A549 (cell line): ENCODE results near the gene KCTD20. TPM values are rescaled to one million over a fixed set of nuclear protein-coding genes. Genes with fewer than 3 reads are reported as not detected.
"Not testable (repeated sequence)": the region's sequence is repeated elsewhere in the genome, so short reads cannot be mapped to it uniquely, and the experiment has no call there.

Experiments used
- ATAC-seq, 2 experiments: fragments of 200-7000 bp in 1 of 2; fragments of >200 bp in 1 of 2; cut with Nextera tagmentation in 1 of 2; cut with Tn5 transposase in 1 of 2; 3 replicates each; pipeline versions ENCODE4 v1.8.0 to v1.9.1; 2018 to 2020; ENCODE audit warnings: mild to moderate bottlenecking in 1 of 2, moderate library complexity in 1 of 2
- CTCF ChIA-PET: fragments of 300-600 bp; sonication (Branson Sonifier 250); formaldehyde crosslinking; extraction: SDS; loops from one replicate; lab custom pipeline; 2021; ENCODE audit warnings: antibody characterized with exemption, inconsistent platforms; lab: Yijun Ruan, JAX
- POLR2A ChIA-PET: fragments of 350-600 bp; formaldehyde crosslinking; extraction: SDS; loops from one replicate; lab custom pipeline; 2021; ENCODE audit warnings: antibody characterized with exemption, inconsistent platforms; lab: Yijun Ruan, JAX
- DNase-seq, 2 experiments: peaks; one replicate each; pipeline versions ENCODE4 v3.0.0 to v3.0.0-alpha.2; 2011 to 2016; ENCODE audit warnings: low read depth in 1 of 2, low spot score in 1 of 2
- FAIRE-seq: peaks from 2 replicates; lab custom pipeline; 2011; peaks lifted over from hg19 to GRCh38; lab: Jason Lieb, UNC
- H3K27ac ChIP-seq, 2 experiments: fragments of >200 bp; sonication (Bioruptor Twin); formaldehyde crosslinking; 3 replicates each; pipeline ENCODE4 v1.5.1; 2016 to 2017
- H3K4me1 ChIP-seq: fragments of >200 bp; sonication (Bioruptor Twin); formaldehyde crosslinking; 3 replicates; pipeline ENCODE4 v1.6.1; 2016
- H3K4me2 ChIP-seq: fragments of >200 bp; sonication (Bioruptor Twin); formaldehyde crosslinking; 3 replicates; pipeline ENCODE4 v1.6.1; 2016
- H3K4me3 ChIP-seq: fragments of >200 bp; sonication (Bioruptor Twin); formaldehyde crosslinking; 3 replicates; pipeline ENCODE4 v1.5.1; 2016
- H3K9me3 ChIP-seq: fragments of >200 bp; sonication (Bioruptor Twin); formaldehyde crosslinking; 3 replicates; pipeline ENCODE4 v1.6.1; 2016
- CHD4 ChIP-seq: fragments of 200-600 bp; sonication (generic); IDR thresholded peaks from 2 replicates; pipeline ENCODE4 v1.6.1; 2016; ENCODE audit warnings: antibody characterized with exemption, mild to moderate bottlenecking, borderline replicate concordance
- EHMT2 ChIP-seq: fragments of 200-600 bp; sonication (generic); IDR thresholded peaks from 2 replicates; pipeline ENCODE4 v1.6.1; 2016; ENCODE audit warnings: antibody characterized with exemption, low read depth, mild to moderate bottlenecking, moderate library complexity
- FOSB ChIP-seq: fragments of 250-450 bp; sonication (Bioruptor Pico); IDR thresholded peaks from 2 replicates; pipeline ENCODE4 v1.5.0; 2020; ENCODE audit warnings: mild to moderate bottlenecking, moderate library complexity
- FOSL2 ChIP-seq, 2 experiments: fragments of 450-650 bp in 1 of 2; fragments of >200 bp in 1 of 2; sonication (Bioruptor Twin) in 1 of 2; formaldehyde crosslinking; IDR thresholded peaks; 2 replicates each; pipeline versions ENCODE4 v1.5.0 to v1.6.1; 2016 to 2020; ENCODE audit warnings: mild to moderate bottlenecking in 1 of 2, moderate library complexity in 1 of 2
- GATA3 ChIP-seq: IDR thresholded peaks from 2 replicates; pipeline ENCODE4 v1.6.1; 2012; ENCODE audit warnings: borderline replicate concordance
- HOXB13 ChIP-seq: fragments of 250-450 bp; sonication (Bioruptor Pico); IDR thresholded peaks from 2 replicates; pipeline ENCODE4 v1.5.0; 2020; ENCODE audit warnings: low read depth, mild to moderate bottlenecking, moderate library complexity
- HOXB5 ChIP-seq: fragments of 250-450 bp; sonication (Bioruptor Pico); IDR thresholded peaks from 2 replicates; pipeline ENCODE4 v1.5.0; 2020; ENCODE audit warnings: mild to moderate bottlenecking, moderate library complexity
- KDM1A ChIP-seq: fragments of 200-600 bp; sonication (generic); IDR thresholded peaks from 2 replicates; pipeline ENCODE4 v1.6.1; 2016; ENCODE audit warnings: low read depth, mild to moderate bottlenecking
- MAFK ChIP-seq: fragments of 450-650 bp; IDR thresholded peaks from 2 replicates; pipeline ENCODE4 v1.6.1; 2014; ENCODE audit not compliant: partially characterized antibody
- MYC ChIP-seq: IDR thresholded peaks from 2 replicates; pipeline ENCODE4 v1.6.1; 2012; ENCODE audit warnings: mild to moderate bottlenecking, inconsistent platforms, low read length, improper control_type of control experiment, borderline replicate concordance
- NPAS2 ChIP-seq: fragments of 250-450 bp; sonication (Bioruptor Pico); IDR thresholded peaks from 2 replicates; pipeline ENCODE4 v1.8.0; 2022; ENCODE audit warnings: mild to moderate bottlenecking, moderate library complexity, borderline replicate concordance
- NR3C1 ChIP-seq: fragments of >200 bp; sonication (Bioruptor Twin); formaldehyde crosslinking; IDR thresholded peaks from 3 replicates; pipeline ENCODE4 v1.6.1; 2017
- POLR2A ChIP-seq: IDR thresholded peaks from 2 replicates; pipeline ENCODE4 v1.6.1; 2012; ENCODE audit warnings: mild to moderate bottlenecking, low read length
- RCOR1 ChIP-seq: fragments of 150-350 bp; IDR thresholded peaks from 2 replicates; pipeline ENCODE4 v1.6.1; 2014; ENCODE audit warnings: antibody characterized with exemption, low read length, low read depth
- RFX5 ChIP-seq: fragments of 450-650 bp; IDR thresholded peaks from 2 replicates; pipeline ENCODE4 v1.7.1; 2014; ENCODE audit warnings: antibody characterized with exemption, mild to moderate bottlenecking, moderate library complexity
- SREBF2 ChIP-seq: fragments of 450-650 bp; IDR thresholded peaks from 2 replicates; pipeline ENCODE4 v1.6.1; 2014; ENCODE audit warnings: mild to moderate bottlenecking, moderate library complexity
- ZFP36 ChIP-seq: fragments of 450-650 bp; IDR thresholded peaks from 2 replicates; pipeline ENCODE4 v1.6.1; 2014; ENCODE audit warnings: borderline replicate concordance; ENCODE audit not compliant: partially characterized antibody
- WGBS: methylation state at CpG from one replicate; pipeline ENCODE4 v1.1.6; 2017; ENCODE audit errors: missing lambda C conversion rate; 5-methylcytosine and 5-hydroxymethylcytosine counted together
- polyA plus RNA-seq, 4 experiments: library from polyadenylated mRNA; depleted of rRNA in 3 of 4; stranded (reverse); fragments of >200 nt; fragmentation: RNase III in 1 of 4; extraction: RNeasy Plus Mini Kit Qiagen cat#74134 plus additional on column Dnase treatment in 1 of 4; gene quantifications; 2 replicates in 3 of 4; 3 replicates in 1 of 4; pipeline ENCODE4 v1.2.3, GENCODE V29; 2011 to 2017
- TF ChIP-seq, protein P1 (sequence below): fragments of 150-350 bp; IDR thresholded peaks from 2 replicates; pipeline ENCODE4 v1.6.1; 2014; ENCODE audit warnings: low read depth, mild to moderate bottlenecking, low read length
- TF ChIP-seq, protein P2 (sequence below): fragments of 250-450 bp; sonication (Bioruptor Pico); IDR thresholded peaks from 2 replicates; pipeline ENCODE4 v1.5.0; 2020; ENCODE audit warnings: low read depth, mild to moderate bottlenecking, moderate library complexity
- TF ChIP-seq, protein P3 (sequence below): fragments of 450-650 bp; IDR thresholded peaks from 2 replicates; pipeline ENCODE4 v1.6.1; 2014; ENCODE audit warnings: antibody characterized with exemption
- TF ChIP-seq, protein P4 (sequence below): fragments of 250-450 bp; sonication (Bioruptor Pico); IDR thresholded peaks from 2 replicates; pipeline ENCODE4 v1.5.0; 2021; ENCODE audit warnings: mild to moderate bottlenecking, moderate library complexity, borderline replicate concordance

The KCTD20 gene
- polyA plus RNA-seq, 2 of the 4 experiments (the other 2 are of a cell fraction): 16.8 to 48.2 TPM

DNA sequence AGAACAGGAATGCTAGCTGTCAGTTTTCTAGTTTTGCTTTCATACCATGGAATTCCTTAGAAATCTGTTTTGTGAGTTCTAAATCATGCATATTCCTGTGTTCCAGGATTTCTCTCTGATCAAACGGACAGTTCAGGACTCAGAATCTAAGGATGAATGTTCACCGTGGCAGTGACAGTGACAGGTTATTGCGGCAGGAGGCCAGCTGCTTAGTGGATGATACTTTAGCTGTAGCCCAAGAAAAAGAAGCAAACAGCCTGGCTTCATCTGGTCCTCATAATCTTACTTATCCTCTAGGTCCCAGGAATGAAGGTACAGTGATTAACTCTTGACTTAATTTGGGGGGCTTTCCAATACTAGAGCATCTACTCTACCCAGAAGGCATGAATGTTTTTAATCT, 27.1 kb downstream of the KCTD20 start:
- no peak overlapping the region for H3K4me2 ChIP-seq
- ChIA-PET CTCF (no interaction called here), POLR2A (no interaction called here)
- H3K9me3 ChIP-seq: no peaks in the 10 kb centered on the region
- FAIRE-seq: no peak
- H3K4me3 ChIP-seq: no peak overlapping the region
- DNase-seq: no peak
- WGBS: 85% methylated on average over 3 of the region's 3 CpGs
- no peak for ATAC-seq
- no peak overlapping the region for H3K27ac ChIP-seq
- TF ChIP-seq MYC: no peak
- no peak for TF ChIP-seq RFX5
- TF ChIP-seq, protein P1, sequence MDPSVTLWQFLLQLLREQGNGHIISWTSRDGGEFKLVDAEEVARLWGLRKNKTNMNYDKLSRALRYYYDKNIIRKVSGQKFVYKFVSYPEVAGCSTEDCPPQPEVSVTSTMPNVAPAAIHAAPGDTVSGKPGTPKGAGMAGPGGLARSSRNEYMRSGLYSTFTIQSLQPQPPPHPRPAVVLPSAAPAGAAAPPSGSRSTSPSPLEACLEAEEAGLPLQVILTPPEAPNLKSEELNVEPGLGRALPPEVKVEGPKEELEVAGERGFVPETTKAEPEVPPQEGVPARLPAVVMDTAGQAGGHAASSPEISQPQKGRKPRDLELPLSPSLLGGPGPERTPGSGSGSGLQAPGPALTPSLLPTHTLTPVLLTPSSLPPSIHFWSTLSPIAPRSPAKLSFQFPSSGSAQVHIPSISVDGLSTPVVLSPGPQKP: no peak
- TF ChIP-seq RCOR1: no peak
- no peak for TF ChIP-seq HOXB5 (CRISPR knock-in tag)
- no peaks in the 10 kb centered on the region for H3K4me1 ChIP-seq

DNA sequence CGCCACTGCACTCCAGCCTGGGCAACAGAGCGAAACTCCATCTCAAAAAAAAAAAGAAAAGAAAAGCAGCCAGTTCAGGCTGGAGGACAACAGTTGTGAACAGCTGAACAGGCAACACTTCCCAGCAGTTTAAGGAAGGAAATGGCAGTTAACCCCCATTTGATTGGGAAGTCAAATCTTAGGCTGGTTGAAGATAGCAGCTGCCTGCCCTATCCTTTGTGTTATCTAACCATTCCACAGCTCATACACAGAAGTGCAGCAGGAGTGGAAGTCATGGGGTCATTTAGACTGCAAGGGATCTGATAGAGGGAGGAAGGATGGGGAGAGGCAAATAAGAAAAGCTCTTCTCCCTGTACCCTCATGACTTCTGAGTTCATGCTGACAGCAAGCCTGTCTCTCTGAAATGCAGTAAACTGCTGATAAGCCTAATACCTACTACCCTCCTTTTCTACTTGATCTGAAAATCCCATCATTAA, 35.3 kb downstream of the KCTD20 start:
- 100% methylated on average over 2 of the region's 2 CpGs for WGBS
- CTCF ChIA-PET: interaction anchor here (0.9 to 1.4 kb wide), 3 partner anchors 9 to 34 kb away, joined by 3 to 4 read pairs (median 4); no protein-coding TSS in a partner anchor

DNA sequence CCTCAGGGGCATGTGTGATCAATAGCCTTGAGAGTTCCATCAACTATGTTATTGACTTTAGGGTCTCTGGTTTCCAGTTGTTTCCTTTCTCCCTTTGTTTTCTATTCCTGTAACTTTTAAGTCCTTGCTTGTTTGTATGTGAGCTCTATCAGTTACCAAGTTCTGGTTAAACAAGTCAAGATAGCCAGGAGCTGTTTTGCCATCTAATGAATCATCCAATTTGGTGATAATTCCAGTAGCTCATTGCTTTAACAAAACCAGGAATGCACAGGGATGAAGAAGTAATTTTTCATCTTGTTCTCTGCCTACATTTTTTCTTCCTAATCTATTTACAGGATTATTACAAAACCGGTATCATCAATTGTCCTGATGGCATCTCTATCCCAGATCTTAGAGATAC, 36.5 kb downstream of the KCTD20 start:
- no peak for DNase-seq
- no peak overlapping the region for H3K4me3 ChIP-seq
- H3K4me1 ChIP-seq: no peaks in the 10 kb centered on the region
- ChIA-PET CTCF (interaction anchor here (1.4 kb wide), 1 partner anchor 8 kb away, joined by 3 read pairs; no protein-coding TSS in a partner anchor), POLR2A (no interaction called here)
- no peak for ATAC-seq
- no peak overlapping the region for H3K4me2 ChIP-seq
- TF ChIP-seq FOSB (CRISPR knock-in tag) (no peak), MAFK (no peak), POLR2A (no peak)
- TF ChIP-seq, protein P2, sequence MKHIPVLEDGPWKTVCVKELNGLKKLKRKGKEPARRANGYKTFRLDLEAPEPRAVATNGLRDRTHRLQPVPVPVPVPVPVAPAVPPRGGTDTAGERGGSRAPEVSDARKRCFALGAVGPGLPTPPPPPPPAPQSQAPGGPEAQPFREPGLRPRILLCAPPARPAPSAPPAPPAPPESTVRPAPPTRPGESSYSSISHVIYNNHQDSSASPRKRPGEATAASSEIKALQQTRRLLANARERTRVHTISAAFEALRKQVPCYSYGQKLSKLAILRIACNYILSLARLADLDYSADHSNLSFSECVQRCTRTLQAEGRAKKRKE (CRISPR knock-in tag): no peak
- 96% methylated on average over 1 of the region's 1 CpG for WGBS
- H3K9me3 ChIP-seq: no peaks in the 10 kb centered on the region
- no peak overlapping the region for H3K27ac ChIP-seq
- no peak for FAIRE-seq

More for the DNA sequence above, 35.3 kb downstream of the KCTD20 start:
- ATAC-seq (no peak), FAIRE-seq (no peak), DNase-seq (no peak)
- Histone ChIP-seq H3K27ac (no peak overlapping the region), H3K4me2 (no peak overlapping the region), H3K4me3 (no peak overlapping the region), H3K4me1 (no peaks in the 10 kb centered on the region), H3K9me3 (no peaks in the 10 kb centered on the region)
- TF ChIP-seq, protein P3, sequence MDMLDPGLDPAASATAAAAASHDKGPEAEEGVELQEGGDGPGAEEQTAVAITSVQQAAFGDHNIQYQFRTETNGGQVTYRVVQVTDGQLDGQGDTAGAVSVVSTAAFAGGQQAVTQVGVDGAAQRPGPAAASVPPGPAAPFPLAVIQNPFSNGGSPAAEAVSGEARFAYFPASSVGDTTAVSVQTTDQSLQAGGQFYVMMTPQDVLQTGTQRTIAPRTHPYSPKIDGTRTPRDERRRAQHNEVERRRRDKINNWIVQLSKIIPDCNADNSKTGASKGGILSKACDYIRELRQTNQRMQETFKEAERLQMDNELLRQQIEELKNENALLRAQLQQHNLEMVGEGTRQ: no peak
- TF ChIP-seq CHD4 (no peak), GATA3 (no peak), MYC (no peak), SREBF2 (no peak), ZFP36 (no peak), FOSL2 (IDR thresholded peaks at IDR 0.05) (no peak), FOSL2 (CRISPR knock-in tag; IDR thresholded peaks at IDR 0.05) (no peak), MAFK (no peak), NR3C1 (no peak), EHMT2 (no peak), NPAS2 (CRISPR knock-in tag) (no peak), KDM1A (no peak), HOXB13 (CRISPR knock-in tag) (no peak)
- TF ChIP-seq, protein P4, sequence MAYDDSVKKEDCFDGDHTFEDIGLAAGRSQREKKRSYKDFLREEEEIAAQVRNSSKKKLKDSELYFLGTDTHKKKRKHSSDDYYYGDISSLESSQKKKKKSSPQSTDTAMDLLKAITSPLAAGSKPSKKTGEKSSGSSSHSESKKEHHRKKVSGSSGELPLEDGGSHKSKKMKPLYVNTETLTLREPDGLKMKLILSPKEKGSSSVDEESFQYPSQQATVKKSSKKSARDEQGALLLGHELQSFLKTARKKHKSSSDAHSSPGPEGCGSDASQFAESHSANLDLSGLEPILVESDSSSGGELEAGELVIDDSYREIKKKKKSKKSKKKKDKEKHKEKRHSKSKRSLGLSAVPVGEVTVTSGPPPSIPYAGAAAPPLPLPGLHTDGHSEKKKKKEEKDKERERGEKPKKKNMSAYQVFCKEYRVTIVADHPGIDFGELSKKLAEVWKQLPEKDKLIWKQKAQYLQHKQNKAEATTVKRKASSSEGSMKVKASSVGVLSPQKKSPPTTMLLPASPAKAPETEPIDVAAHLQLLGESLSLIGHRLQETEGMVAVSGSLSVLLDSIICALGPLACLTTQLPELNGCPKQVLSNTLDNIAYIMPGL (CRISPR knock-in tag): no peak
- TF ChIP-seq, protein P2 (CRISPR knock-in tag): no peak
- POLR2A ChIA-PET: no interaction called here

DNA sequence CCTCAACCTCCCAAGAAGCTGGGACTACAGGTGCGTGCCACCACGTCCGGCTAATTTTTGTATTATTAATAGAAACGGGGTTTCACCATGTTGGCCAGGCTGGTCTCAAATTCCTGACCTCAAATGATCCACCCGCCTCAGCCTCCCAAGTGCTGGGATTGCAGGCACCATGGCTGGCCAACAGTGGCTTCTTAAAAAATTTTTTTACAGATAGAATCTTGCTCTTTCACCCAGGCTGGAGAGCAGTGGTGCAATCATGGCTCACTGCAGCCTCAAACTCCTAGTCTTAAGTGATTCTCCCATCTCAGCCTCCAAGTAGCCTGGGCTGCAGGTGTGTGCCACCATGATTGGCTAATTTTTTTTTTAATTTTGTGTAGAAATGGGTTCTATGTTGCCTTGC, 40.5 kb downstream of the KCTD20 start:
- FAIRE-seq, DNase-seq, CTCF ChIA-PET, H3K4me3 ChIP-seq, H3K4me1 ChIP-seq, H3K9me3 ChIP-seq, H3K4me2 ChIP-seq, ATAC-seq, POLR2A ChIA-PET, H3K27ac ChIP-seq: not testable (repeated sequence)
- WGBS: 98% methylated on average over 5 of the region's 5 CpGs
